Measurements from ENCODE around the gene CHRNA1.

- TF ChIP-seq, protein P1, sequence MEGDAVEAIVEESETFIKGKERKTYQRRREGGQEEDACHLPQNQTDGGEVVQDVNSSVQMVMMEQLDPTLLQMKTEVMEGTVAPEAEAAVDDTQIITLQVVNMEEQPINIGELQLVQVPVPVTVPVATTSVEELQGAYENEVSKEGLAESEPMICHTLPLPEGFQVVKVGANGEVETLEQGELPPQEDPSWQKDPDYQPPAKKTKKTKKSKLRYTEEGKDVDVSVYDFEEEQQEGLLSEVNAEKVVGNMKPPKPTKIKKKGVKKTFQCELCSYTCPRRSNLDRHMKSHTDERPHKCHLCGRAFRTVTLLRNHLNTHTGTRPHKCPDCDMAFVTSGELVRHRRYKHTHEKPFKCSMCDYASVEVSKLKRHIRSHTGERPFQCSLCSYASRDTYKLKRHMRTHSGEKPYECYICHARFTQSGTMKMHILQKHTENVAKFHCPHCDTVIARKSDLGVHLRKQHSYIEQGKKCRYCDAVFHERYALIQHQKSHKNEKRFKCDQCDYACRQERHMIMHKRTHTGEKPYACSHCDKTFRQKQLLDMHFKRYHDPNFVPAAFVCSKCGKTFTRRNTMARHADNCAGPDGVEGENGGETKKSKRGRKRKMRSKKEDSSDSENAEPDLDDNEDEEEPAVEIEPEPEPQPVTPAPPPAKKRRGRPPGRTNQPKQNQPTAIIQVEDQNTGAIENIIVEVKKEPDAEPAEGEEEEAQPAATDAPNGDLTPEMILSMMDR (IDR thresholded peaks at IDR 0.05; ENCODE audit: insufficient read depth, low read length, poor library complexity, severe bottlenecking), result no peak
- no peak for TF ChIP-seq EZH2phosphoT487 (conservative IDR thresholded peaks at IDR 0.05; ENCODE audit: low read length)
These were observed 53.1 kb downstream of the CHRNA1 start for GRCh38 chr2:174711206-174711605.

Data from SU-DHL-6 (cell line).